ENCODE measurements around the gene PLA2G12A.

Gene PLA2G12A

GRCh38 chr4:109729718-109730618 is at the start of gene PLA2G12A:
Gene PLA2G12A (minus strand): TSS chr4:109730070. CDS start chr4:109729809, 261 bp downstream.
- peak; percentile 81 for DNase-seq (ENCODE audit: low spot score)

- DNase-seq (ENCODE audit: low spot score) = no peak
These were observed 35.0 kb upstream of the PLA2G12A start for GRCh38 chr4:109764789-109765402.

- no peak for DNase-seq (ENCODE audit: low spot score)
These were observed 34.5 kb upstream of the PLA2G12A start for GRCh38 chr4:109764376-109764775.

DNA sequence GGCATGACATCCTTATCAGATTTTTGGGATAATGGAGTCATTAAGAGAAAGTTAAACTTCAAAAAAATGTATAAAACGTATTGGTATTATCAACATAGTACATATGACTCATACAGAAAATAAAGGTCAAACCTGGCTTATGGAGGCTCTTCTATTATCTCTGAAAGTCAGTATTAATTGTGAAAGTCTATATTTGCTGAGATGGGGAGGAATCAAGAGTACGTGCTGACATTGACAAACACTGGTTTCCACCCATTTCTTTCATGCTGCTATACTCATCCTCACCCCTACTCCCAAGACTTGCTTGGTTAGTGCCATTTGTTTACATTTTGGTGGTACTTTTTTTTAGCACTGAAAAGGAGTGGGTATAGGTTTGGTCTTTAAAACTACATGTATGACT is 30.8 kb upstream of the PLA2G12A start:
- DNase-seq (ENCODE audit: low spot score) = no peak

- no peak for DNase-seq (ENCODE audit: low spot score)
These were observed 25.8 kb upstream of the PLA2G12A start for GRCh38 chr4:109755656-109756055.

DNA sequence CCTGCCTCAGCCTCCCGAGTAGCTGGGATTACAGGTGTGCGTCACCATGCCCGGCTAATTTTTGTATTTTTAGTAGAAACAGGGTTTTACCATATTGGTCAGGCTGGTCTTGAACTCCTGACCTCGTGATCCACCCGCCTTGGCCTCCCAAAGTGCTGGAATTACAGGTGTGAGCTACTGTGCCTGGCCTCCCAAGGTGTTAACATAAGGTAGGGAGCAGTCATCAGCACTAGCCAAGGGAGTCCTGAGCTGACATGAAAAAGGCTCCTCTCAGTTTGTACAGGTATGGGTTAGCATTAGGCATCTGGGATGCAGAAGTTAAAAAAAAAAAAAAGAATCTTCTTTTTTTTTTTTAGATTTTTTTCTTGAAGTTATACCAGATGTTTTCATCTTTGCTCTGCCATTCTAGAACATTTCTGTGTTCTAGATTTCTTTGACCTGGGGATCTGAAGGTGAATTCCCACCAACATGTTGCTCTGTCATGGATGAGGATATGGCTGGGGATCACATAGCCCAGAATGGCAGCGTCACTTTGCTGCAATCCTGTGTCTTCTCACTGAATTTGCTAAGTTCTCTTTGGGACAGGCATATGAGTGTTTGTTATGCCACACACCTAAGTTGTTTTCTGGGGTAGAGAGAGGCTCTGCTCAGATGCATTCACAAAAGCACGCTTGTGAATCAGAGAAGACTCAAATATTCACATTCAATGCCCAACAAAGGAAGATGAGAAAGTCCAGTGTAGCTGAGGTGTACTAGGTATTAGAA is 24.4 kb upstream of the PLA2G12A start:
- no peak for DNase-seq (ENCODE audit: low spot score)

- no peak for DNase-seq (ENCODE audit: low spot score)
These were observed 22.7 kb upstream of the PLA2G12A start for GRCh38 chr4:109752525-109752924.

GRCh38 chr4:109751852-109752251 is 22.0 kb upstream of the PLA2G12A start:
- DNase-seq (ENCODE audit: low spot score) = no peak

- DNase-seq (ENCODE audit: low spot score) = no peak
These were observed 20.9 kb upstream of the PLA2G12A start for GRCh38 chr4:109750652-109751244.

DNA sequence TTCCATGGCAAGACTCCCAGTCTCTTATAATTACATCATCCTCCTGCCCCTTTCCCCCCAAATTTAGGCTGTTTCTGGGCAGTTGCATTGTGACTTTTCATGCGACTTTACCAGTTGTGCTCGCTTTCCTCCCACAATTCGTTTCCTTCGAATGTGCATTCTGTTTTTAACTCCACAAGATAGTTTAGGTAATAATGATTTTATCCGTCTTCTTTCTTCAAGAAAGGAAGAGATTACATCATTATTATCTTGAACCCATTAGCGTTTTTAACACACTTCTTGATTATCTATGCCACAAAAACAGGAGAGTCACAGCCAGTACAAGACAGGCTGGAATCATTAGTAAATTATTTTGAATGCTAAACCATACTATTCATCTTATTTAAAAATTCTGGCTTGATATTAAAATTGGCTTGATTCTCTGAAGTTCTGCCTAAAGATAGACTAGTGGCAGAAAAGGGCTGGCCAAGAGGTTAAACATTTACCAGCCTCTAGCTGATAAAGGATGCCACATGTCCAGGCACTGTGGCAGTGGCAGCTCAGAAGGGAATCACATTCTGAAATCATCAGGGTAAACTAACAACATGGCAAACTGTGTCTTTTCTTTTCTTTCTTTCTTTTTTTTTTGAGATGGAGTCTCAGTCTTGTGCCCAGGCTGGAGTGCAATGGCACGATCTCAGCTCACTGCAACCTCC is 19.7 kb upstream of the PLA2G12A start:
- no peak for DNase-seq (ENCODE audit: low spot score)

DNA sequence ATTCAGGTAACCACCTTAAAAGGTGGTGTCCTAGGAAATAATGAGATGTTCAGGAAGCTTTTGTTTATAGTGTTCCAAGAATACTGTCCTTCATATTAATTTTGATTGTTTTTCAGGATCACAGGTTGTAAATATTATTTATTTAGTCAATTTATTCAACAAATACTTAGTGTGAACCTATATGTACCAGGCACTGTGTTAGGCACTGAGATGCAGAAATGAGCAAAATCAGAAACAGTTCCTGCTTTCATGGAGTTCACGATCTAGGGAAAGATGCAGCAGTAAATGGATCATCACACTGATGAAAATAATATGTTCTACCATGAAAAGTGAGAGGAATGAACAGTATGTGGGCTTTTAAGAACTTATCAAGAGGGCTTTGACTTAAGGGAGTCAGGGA is 18.2 kb upstream of the PLA2G12A start:
- DNase-seq (ENCODE audit: low spot score) = no peak

GRCh38 chr4:109746728-109747127 is 16.9 kb upstream of the PLA2G12A start:
- DNase-seq (ENCODE audit: low spot score) = no peak

GRCh38 chr4:109745830-109746229 is 16.0 kb upstream of the PLA2G12A start:
- no peak for DNase-seq (ENCODE audit: low spot score)

- DNase-seq (ENCODE audit: low spot score) = no peak
These were observed 9.7 kb upstream of the PLA2G12A start for GRCh38 chr4:109739547-109739946.

- no peak for DNase-seq (ENCODE audit: low spot score)
These were observed 8.4 kb upstream of the PLA2G12A start for GRCh38 chr4:109738104-109738872.

- DNase-seq (ENCODE audit: low spot score) = no peak
These were observed 5.9 kb upstream of the PLA2G12A start for GRCh38 chr4:109735566-109736365.

GRCh38 chr4:109733728-109734127 is 3.9 kb upstream of the PLA2G12A start:
- no peak for DNase-seq (ENCODE audit: low spot score)

DNA sequence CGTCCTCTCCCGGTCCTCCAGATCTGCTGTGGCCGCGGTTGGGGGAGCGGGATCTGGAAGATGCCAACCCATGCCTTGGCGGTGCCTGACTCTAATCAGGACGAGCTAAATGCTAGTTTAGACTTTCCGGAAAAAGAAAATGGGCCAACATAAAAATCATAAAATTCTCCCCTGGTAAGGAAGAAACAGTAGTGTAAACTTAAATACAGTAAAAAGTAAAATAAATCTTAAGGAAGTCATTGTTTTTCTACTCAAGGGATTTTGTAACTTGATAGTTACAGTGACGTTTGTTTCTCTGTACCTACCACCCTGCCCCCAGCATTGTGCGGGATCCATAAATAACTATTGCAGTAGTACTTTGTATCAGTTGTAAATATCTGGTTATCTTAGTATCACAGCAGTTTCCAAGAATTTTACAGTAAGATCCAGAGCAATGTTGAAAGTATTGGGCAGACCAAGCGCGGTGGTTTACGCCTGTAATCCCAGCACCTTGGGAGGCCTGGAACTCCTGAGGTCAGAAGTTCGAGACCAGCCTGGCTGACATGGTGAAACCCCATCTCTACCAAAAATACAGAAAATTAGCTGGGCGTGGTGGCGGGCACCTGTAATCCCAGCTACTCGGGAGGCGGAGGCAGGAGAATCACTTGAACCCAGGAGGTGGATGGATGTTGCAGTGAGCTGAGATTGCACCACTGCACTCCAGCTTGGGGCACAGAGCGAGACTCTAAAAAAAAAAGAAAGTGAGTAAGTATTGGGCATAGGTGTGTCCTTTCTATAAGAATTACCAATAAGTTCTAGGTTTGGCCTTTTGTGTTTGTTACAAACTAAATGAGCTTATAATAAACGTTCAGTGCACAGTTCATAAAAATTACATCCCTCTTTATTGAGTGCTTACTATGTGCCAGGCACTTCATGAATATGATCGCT is 1.0 kb upstream of the PLA2G12A start:
- DNase-seq (ENCODE audit: low spot score) = no peak
